H1 (cell line): Measurements from ENCODE around the gene KIF26A. TPM values are rescaled to one million over a fixed set of nuclear protein-coding genes. Genes with fewer than 3 reads are reported as not detected.
A peak's percentile ranks its signal among the peaks of the same experiment; 100 is the strongest.

Source experiments
- CTCF ChIA-PET: fragments of 300-600 bp; sonication (Branson Sonifier 250); formaldehyde crosslinking; loops from one replicate; lab custom pipeline; 2021; ENCODE audit not compliant: partially characterized antibody; lab: Charles Lee
- POLR2A ChIA-PET: fragments of 300-600 bp; sonication (Branson Sonifier 250); formaldehyde crosslinking; loops from one replicate; lab custom pipeline; 2021; ENCODE audit warnings: inconsistent platforms; ENCODE audit not compliant: partially characterized antibody; lab: Charles Lee
- DNase-seq, 2 experiments: peaks; one replicate each; pipeline versions ENCODE4 v3.0.0 to v3.0.0-alpha.2; 2010 to 2022; ENCODE audit warnings: low spot score in 2 of 2, low read depth in 1 of 2, mixed read lengths in 1 of 2
- FAIRE-seq: peaks from 2 replicates; lab custom pipeline; 2011; peaks lifted over from hg19 to GRCh38; lab: Jason Lieb, UNC
- H2AFZ ChIP-seq: 2 replicates; pipeline ENCODE4 v1.8.1; 2012; ENCODE audit warnings: low read length, inconsistent platforms
- H2AK5ac ChIP-seq: 2 replicates; pipeline ENCODE4 v1.6.1; 2013; ENCODE audit warnings: low read depth, low read length
- H2BK120ac ChIP-seq: replicated peaks from 2 replicates; pipeline ENCODE3; 2013; ENCODE audit warnings: low read depth, low read length, inconsistent platforms
- H2BK12ac ChIP-seq: 2 replicates; pipeline ENCODE4 v1.6.1; 2013; ENCODE audit warnings: low read depth, low read length
- H2BK15ac ChIP-seq: 2 replicates; pipeline ENCODE4 v1.6.1; 2013; ENCODE audit warnings: low read length
- H2BK20ac ChIP-seq: 2 replicates; pipeline ENCODE4 v1.6.1; 2013; ENCODE audit warnings: low read length
- H2BK5ac ChIP-seq: 2 replicates; pipeline ENCODE4 v1.6.1; 2013; ENCODE audit warnings: low read depth, low read length
- H3K14ac ChIP-seq: 2 replicates; pipeline ENCODE4 v1.6.1; 2013; ENCODE audit warnings: inconsistent platforms; ENCODE audit not compliant: insufficient read length
- H3K18ac ChIP-seq: 2 replicates; pipeline ENCODE4 v1.6.1; 2013; ENCODE audit warnings: low read length; ENCODE audit errors: extremely low read depth
- H3K23ac ChIP-seq: 2 replicates; pipeline ENCODE4 v1.6.1; 2013; ENCODE audit warnings: inconsistent platforms; ENCODE audit not compliant: insufficient read length
- H3K23me2 ChIP-seq: 2 replicates; pipeline ENCODE4 v1.6.1; 2013; ENCODE audit warnings: low read depth, low read length
- H3K27ac ChIP-seq: 2 replicates; pipeline ENCODE4 v1.6.1; 2011; ENCODE audit warnings: low read depth, low read length, inconsistent platforms
- H3K27me3 ChIP-seq, 4 experiments: replicated peaks in 1 of 4; 1 replicate in 1 of 4; 2 replicates in 3 of 4; pipeline versions ENCODE4 v1.6.1 to v1.8.1; 2011 to 2013; ENCODE audit warnings: low read length in 3 of 4, mild to moderate bottlenecking in 3 of 4, inconsistent platforms in 2 of 4, mixed read lengths in 2 of 4, moderate library complexity in 1 of 4; ENCODE audit not compliant: control insufficient read depth in 3 of 4, insufficient read depth in 3 of 4; ENCODE audit errors: extremely low read depth in 1 of 4
- H3K36me3 ChIP-seq, 4 experiments: 2 replicates each; pipeline versions ENCODE4 v1.6.1 to v1.8.1; 2011 to 2013; ENCODE audit warnings: mild to moderate bottlenecking in 4 of 4, low read length in 3 of 4, moderate library complexity in 2 of 4, control low read depth in 1 of 4, inconsistent platforms in 1 of 4; ENCODE audit not compliant: insufficient read depth in 4 of 4, control insufficient read depth in 2 of 4
- H3K4ac ChIP-seq: replicated peaks from 2 replicates; pipeline ENCODE3; 2013; ENCODE audit warnings: low read length, low read depth, mixed read lengths, inconsistent platforms; ENCODE audit not compliant: insufficient read length
- H3K4me1 ChIP-seq, 4 experiments: replicated peaks in 1 of 4; 1 replicate in 1 of 4; 2 replicates in 3 of 4; pipeline versions ENCODE4 v1.6.1 to v1.8.1; 2011 to 2013; ENCODE audit warnings: low read length in 3 of 4, inconsistent platforms in 2 of 4, mixed read lengths in 1 of 4; ENCODE audit not compliant: insufficient read depth in 4 of 4, control insufficient read depth in 3 of 4
- H3K4me2 ChIP-seq, 2 experiments: 2 replicates each; pipeline versions ENCODE4 v1.6.1 to v1.8.1; 2011 to 2013; ENCODE audit warnings: low read depth in 2 of 2, low read length in 2 of 2, control low read depth in 1 of 2, inconsistent platforms in 1 of 2, mild to moderate bottlenecking in 1 of 2; ENCODE audit not compliant: insufficient read depth in 1 of 2
- H3K4me3 ChIP-seq, 4 experiments: fragments of 200-600, 300-600 bp in 1 of 4; sonication (generic), shearing (Covaris generic), sonication (Bioruptor Twin) in 1 of 4; 2 replicates each; pipeline versions ENCODE4 v1.5.1 to v1.8.1; 2011 to 2016; ENCODE audit warnings: low read length in 4 of 4, low read depth in 3 of 4, control low read depth in 2 of 4, inconsistent platforms in 2 of 4, mild to moderate bottlenecking in 2 of 4, mixed read lengths in 1 of 4, moderate library complexity in 1 of 4; ENCODE audit not compliant: insufficient read depth in 2 of 4; ENCODE audit errors: extremely low read depth in 1 of 4
- H3K56ac ChIP-seq: replicated peaks from 2 replicates; pipeline ENCODE3; 2013; ENCODE audit warnings: low read depth, mild to moderate bottlenecking, mixed read lengths, low read length, inconsistent platforms; ENCODE audit not compliant: insufficient read length
- H3K79me1 ChIP-seq: 2 replicates; pipeline ENCODE4 v1.6.1; 2013; ENCODE audit warnings: low read depth, low read length, control low read depth
- H3K79me2 ChIP-seq, 2 experiments: 2 replicates each; pipeline versions ENCODE4 v1.6.1 to v1.8.1; 2012 to 2013; ENCODE audit warnings: low read length in 2 of 2, mild to moderate bottlenecking in 2 of 2, inconsistent platforms in 1 of 2; ENCODE audit not compliant: insufficient read depth in 2 of 2, control insufficient read depth in 1 of 2
- H3K9ac ChIP-seq, 4 experiments: replicated peaks in 1 of 4; 1 replicate in 1 of 4; 2 replicates in 3 of 4; pipeline versions ENCODE4 v1.6.1 to v1.8.1; 2011 to 2013; ENCODE audit warnings: low read depth in 3 of 4, low read length in 3 of 4, control low read depth in 2 of 4, mild to moderate bottlenecking in 2 of 4, moderate library complexity in 2 of 4, inconsistent platforms in 1 of 4; ENCODE audit errors: extremely low read depth in 1 of 4
- H3K9me3 ChIP-seq, 2 experiments: 2 replicates each; pipeline versions ENCODE4 v1.6.1 to v1.8.1; 2012 to 2013; ENCODE audit warnings: mild to moderate bottlenecking in 2 of 2, moderate library complexity in 2 of 2, control low read depth in 1 of 2, inconsistent platforms in 1 of 2, low read depth in 1 of 2, low read length in 1 of 2, mixed read lengths in 1 of 2; ENCODE audit not compliant: insufficient read depth in 2 of 2
- H4K20me1 ChIP-seq, 2 experiments: replicated peaks in 1 of 2; 2 replicates each; pipeline versions ENCODE3 to v1.8.1; 2011 to 2013; ENCODE audit warnings: inconsistent platforms in 2 of 2, low read length in 2 of 2, mild to moderate bottlenecking in 1 of 2; ENCODE audit not compliant: insufficient read depth in 2 of 2, control insufficient read depth in 1 of 2
- H4K5ac ChIP-seq: 2 replicates; pipeline ENCODE4 v1.6.1; 2013; ENCODE audit warnings: low read length, low read depth, mixed read lengths, inconsistent platforms; ENCODE audit not compliant: insufficient read length
- H4K8ac ChIP-seq: 2 replicates; pipeline ENCODE4 v1.8.0; 2013; ENCODE audit warnings: mild to moderate bottlenecking, moderate library complexity, low read length, inconsistent platforms; ENCODE audit not compliant: insufficient read depth; ENCODE audit errors: extremely low read depth
- H4K91ac ChIP-seq: replicated peaks from 2 replicates; pipeline ENCODE3; 2013; ENCODE audit warnings: low read length, mixed read lengths, inconsistent platforms; ENCODE audit not compliant: insufficient read length
- RAD21 ChIP-seq, 2 experiments: IDR thresholded peaks in 1 of 2; conservative IDR thresholded peaks in 1 of 2; 2 replicates each; pipeline ENCODE4 v1.6.1; 2011; ENCODE audit warnings: low read depth in 2 of 2, low read length in 2 of 2, improper control_type of control experiment in 1 of 2, inconsistent platforms in 1 of 2, mild to moderate bottlenecking in 1 of 2, moderate library complexity in 1 of 2
- SP4 ChIP-seq: IDR thresholded peaks from 2 replicates; pipeline ENCODE4 v1.6.1; 2012; ENCODE audit warnings: low read length, inconsistent platforms
- WGBS, 2 experiments: shearing (Covaris generic) in 1 of 2; methylation state at CpG; one replicate each; pipeline versions ENCODE4 v1.1.6 to v1.1.7; 2013 to 2015; ENCODE audit warnings: low lambda C conversion rate in 2 of 2, mixed read lengths in 2 of 2, inconsistent platforms in 1 of 2, low coverage in 1 of 2, missing lambda C conversion rate in 1 of 2; ENCODE audit not compliant: insufficient replicate concordance in 2 of 2, insufficient coverage in 1 of 2, insufficient read length in 1 of 2; ENCODE audit errors: extremely low coverage in 1 of 2, missing lambda C conversion rate in 1 of 2; 5-methylcytosine and 5-hydroxymethylcytosine counted together
- polyA plus RNA-seq, 7 experiments: library from polyadenylated mRNA; depleted of rRNA in 3 of 7; stranded (reverse) in 5 of 7; unstranded in 2 of 7; fragments of >200 nt in 5 of 7; fragments of 200-250 nt in 2 of 7; gene quantifications; 1 replicate in 5 of 7; 2 replicates in 1 of 7; 4 replicates in 1 of 7; pipeline versions ENCODE4 v1.2.1 to v1.2.3, GENCODE V29; 2011 to 2013; ENCODE audit warnings: missing spikeins in 2 of 7, mixed read lengths in 2 of 7
- total RNA-seq: library from RNA; stranded (reverse); fragmentation: NEBNext Ultra II Directional; extraction: Animal tissue kit (Norgen Biotek cat#: 25700); gene quantifications from 2 replicates; pipeline ENCODE4 v1.2.1, GENCODE V29; 2021

Gene KIF26A
- total and polyA plus RNA-seq, 2 of the 8 experiments (the other 6 are each of a cell fraction or from before 2014, with no cell fraction given), result 11.5 to 41.6 TPM

- Histone ChIP-seq H3K27me3 (no peaks in the 10 kb centered on the region), H3K4me2 (no peak overlapping the region), H2BK20ac (no peak overlapping the region), H3K4me3 (no peak overlapping the region), H3K4me1 (no peaks in the 10 kb centered on the region; a peak in 1 of 7 replicates), H3K14ac (no peak overlapping the region), H2AFZ (no peak overlapping the region), H2BK120ac (no peak overlapping the region), H3K18ac (no peak overlapping the region), H3K23ac (no peak overlapping the region), H2AK5ac (no peak overlapping the region), H2BK15ac (no peak overlapping the region), H3K36me3 (peaks cover 2 to 52% (median 6%) of the 10 kb centered on the region in 4 experiments; a peak in 5 of 8 replicates), H4K20me1 (peaks cover 0 to 8% of the 10 kb centered on the region in 2 experiments), H3K56ac (no peak overlapping the region), H4K5ac (no peak overlapping the region), H3K23me2 (no peaks in the 10 kb centered on the region), H3K9me3 (no peaks in the 10 kb centered on the region), H3K9ac (no peak overlapping the region), H3K27ac (no peak overlapping the region; the same call in 1 of the 2 replicates), H3K79me1 (peaks cover 3% of the 10 kb centered on the region; the same call in 1 of the 2 replicates), H2BK12ac (no peak overlapping the region), H4K91ac (no peak overlapping the region), H3K4ac (no peak overlapping the region), H3K79me2 (no peaks in the 10 kb centered on the region), H2BK5ac (no peak overlapping the region), H4K8ac (no peak overlapping the region)
- DNase-seq (no peak), FAIRE-seq (no peak)
- no peak for TF ChIP-seq SP4
- peak in 1 of 2 experiments; percentile 25; a peak in 2 of 4 replicates for TF ChIP-seq RAD21 (IDR thresholded peaks at IDR 0.05 in 1 of 2, conservative IDR thresholded peaks at IDR 0.05 in 1 of 2; ENCODE audit: low read depth in 2 of 2, low read length in 2 of 2)
- ChIA-PET CTCF (no interaction called here), POLR2A (no interaction called here)
- whole genome bisulfite sequencing, 2 experiments, result 89% methylated on average over 20 of the region's 38 CpGs; no CpG with 5 or more reads in 1 of the 2 experiments
Observed at GRCh38 chr14:104177411-104177810, 39.0 kb downstream of the KIF26A start.
